ENCODE results near the gene RBMXL3.

The RBMXL3 gene

GRCh38 chrX:115233497-115234455, 44.6 kb downstream of the RBMXL3 start, which contains the start of gene LRCH2:
LRCH2 (minus strand) TSS chrX:115234096; CDS start chrX:115234041, 55 bp downstream.
- no peak for DNase-seq (ENCODE audit: low read depth in 2 of 2, low spot score in 1 of 2)

- DNase-seq (ENCODE audit: low read depth in 2 of 2, low spot score in 1 of 2), result no peak
Measured at GRCh38 chrX:115234461-115234860, 45.3 kb downstream of the RBMXL3 start.

DNA sequence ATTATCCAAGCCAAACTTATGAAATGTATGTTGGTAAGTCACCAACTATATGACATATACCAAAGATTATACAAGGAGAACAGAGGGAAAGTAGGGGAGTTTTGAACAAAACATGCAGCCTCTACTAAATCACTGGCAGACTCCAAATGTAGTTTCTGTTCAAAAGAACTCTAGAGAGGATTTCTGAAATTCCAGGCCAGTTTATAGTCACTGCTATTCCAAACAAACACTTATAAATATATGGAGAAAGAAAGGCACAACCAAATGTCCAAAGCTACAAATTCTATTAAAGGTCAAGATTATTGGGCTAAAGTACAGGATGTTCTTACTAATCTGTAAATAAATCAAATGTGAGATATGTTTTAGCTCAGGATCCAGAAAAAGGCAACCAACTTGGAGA, 47.4 kb downstream of the RBMXL3 start:
- DNase-seq (ENCODE audit: low read depth in 2 of 2, low spot score in 1 of 2), result no peak

DNA sequence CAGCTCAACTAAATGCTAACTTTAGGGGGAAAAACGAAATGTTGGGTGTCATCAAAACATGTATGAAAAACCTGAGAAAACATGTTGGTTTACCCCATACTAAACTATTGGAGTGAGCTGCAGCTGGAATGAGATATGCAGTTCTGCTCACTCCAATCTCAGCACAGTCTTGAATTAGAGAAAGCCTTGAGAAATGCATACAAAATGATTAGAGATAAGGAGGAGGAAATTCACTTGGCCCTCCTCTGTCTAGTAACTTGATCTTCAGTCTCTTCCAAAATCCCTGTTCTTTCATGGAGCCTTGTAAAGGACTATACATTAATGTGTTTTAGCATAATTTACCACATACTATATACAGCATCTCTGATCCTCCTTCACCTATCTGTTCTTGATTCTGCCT, 47.8 kb downstream of the RBMXL3 start:
- DNase-seq (ENCODE audit: low read depth in 2 of 2, low spot score in 1 of 2), result no peak

All from stimulated activated CD8-positive, alpha-beta memory T cell treated with anti-CD3 and anti-CD28 coated beads, Interleukin-4, amount 100 ng/mL, for 1 hour (primary cell).